ENCODE data around the gene GABRG3.

GABRG3 gene

DNA sequence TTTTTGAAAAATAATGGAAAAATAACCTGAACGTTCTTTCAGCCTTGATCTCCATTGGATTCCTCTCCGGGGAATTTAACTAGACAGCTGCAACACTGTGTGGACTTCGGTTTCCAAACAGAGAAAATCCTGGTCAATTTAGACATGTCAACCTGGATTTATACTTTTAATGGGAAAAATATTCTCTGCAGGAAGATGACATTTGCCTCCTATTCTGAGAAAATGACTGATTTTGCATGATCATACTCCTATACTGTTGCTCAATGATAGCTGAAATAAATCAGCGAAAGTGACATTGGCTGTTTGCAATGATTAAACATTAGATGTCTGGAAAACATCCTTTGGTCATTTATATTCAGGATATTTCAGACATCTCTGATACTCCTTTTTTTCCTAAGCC, 94.8 kb downstream of the GABRG3 start:
- DNase-seq: no peak

DNA sequence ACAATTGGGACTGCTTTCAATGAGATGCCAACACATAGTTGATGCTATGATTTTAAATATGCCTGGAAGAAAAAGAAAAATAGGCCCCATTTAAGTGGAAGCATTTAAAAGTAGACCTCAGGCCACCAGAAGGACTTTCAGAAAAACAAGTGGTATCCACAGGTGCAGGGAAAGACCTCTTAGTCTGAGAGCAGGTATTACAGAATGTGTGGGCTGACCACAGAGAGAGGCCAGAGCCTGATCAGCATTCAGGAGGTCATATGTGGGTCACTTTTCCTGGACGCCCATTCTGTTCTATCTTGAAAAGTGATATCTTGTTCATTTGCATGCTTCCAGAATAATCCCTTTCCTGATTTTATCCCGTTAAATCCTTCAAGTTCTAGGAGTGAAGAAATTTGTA, 95.5 kb downstream of the GABRG3 start:
- no peak for DNase-seq

DNA sequence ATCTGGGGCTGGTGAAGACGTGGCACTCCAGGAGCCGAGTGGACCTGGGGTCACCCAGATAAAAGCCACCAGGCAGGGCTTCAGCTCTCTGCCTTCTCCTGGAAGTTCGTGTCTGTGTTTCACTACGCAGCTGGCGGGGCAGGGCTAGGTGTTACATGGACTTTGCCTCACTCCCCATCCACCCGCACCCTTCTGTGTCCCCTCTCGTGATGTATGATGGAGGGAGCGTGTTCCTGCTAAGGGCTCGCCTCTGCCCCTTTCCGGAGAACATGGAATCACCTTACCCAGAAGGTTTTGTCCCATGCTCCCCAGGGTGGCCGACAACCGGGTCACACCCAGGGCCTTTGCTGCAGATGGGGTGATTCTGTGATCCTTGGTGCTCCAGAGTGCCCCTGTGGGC, 96.2 kb downstream of the GABRG3 start:
- DNase-seq: no peak

DNA sequence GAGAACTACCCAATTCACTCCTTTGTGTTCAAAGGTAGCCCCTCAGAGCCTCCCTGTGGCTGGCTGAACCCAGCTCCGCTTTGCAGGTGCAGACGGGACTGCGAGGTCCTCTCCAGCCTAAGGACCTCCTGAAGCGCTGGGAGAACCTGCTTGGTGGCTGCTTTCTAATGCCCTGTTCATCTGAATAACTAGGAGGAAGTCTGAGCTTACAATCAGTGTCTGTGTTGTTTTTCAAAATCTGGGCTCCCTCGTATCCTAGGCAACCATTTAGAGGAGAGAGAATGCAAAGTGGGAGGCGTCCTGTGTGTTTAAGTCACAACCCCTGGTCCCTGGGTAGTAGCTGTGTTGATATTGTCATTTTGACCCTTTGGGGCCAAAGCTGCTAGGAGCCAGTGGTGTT, 99.9 kb downstream of the GABRG3 start:
- no peak for DNase-seq

DNA sequence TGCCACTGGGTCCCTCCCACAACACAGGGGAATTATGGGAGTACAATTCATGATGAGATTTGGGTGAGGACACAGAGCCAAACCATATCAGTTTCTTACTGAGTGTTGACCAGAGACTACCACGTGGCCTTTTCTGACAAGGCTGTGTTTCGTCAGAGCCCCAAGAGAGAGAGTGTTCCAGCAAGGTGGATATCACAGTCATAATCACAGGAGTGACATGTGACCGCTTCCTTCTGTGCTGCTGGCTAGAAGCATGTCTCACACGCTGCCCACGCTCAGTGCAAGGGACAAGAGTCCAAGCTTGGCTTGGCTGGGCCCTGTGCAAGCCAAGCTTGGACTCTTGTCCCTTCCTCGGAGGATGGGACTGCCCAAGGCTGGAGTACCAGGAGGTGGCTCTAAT, 103.2 kb downstream of the GABRG3 start:
- DNase-seq: no peak

- DNase-seq: no peak
These were observed 106.8 kb downstream of the GABRG3 start for GRCh38 chr15:27077790-27078189.

DNA sequence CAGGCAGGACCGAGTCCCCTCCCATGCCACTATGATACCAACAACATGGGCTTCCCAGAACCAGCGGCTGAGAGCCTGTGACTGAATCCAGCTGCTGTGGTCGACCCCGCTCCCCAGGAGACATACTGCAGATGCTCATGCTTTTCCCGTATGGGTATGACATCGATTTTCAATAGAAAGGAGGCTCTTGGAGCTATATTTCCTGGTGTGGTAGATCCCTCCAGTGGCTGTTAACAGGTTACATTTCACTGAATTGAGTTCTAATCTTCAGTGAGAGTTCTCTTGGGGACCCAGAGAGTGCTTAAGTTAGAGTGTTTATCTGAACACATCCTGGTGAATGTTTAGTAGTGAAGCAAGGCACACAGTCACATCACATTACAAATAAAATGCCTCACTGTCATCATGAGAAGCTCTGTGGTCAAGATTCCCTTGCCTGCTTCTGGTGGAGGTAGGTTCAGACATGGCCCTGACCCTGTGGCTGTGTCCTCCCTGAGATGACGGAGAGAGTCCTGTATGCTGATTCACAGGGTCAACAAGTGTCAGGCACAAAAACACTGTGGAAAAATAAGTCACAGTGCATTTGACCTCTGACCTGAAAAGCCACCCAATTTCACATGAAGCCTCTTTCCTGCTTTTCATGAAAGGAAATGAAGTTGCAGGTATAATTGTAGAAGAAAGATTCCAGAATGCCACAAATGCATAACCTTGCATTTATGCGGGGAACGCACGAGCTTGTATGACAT, 110.9 kb downstream of the GABRG3 start:
- DNase-seq: no peak

DNA sequence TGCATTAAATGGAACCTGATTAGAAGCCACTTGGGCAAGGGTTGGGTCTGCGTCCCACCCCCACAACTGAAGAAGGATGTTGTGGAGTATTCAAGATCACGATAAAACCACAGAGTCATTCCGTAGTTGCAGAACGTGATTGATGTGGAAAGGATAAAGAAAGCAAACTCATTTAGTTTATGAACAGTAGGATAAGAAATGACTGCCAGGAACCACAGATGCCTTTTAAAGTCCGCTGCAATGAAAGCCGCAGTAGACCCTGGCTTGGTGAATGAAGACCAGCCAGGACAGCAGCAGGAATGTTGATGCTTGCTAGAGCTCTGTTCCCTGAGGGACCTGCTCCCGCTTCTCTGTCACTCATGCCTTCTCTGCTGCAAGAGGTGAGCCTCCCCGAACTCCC, 111.5 kb downstream of the GABRG3 start:
- no peak for DNase-seq

DNA sequence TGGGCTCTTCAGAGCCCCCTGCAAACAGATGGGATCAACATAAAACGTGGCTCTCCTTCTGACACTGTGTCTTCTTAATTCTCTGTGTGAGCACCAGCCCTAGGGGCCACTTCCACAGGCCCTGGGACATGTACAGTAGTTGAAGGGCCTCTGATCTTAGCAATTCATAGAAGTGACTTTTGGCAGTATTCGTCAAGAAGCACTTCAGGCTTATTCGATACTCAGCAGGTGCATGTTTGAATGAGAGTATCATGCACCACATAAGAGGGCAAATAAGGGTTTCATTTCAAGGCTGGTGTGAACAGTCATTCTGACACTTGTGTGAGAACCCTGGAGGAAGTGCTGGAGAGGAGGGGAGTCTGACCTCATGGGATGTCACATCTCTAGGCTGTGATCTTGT, 113.9 kb downstream of the GABRG3 start:
- no peak for DNase-seq

DNA sequence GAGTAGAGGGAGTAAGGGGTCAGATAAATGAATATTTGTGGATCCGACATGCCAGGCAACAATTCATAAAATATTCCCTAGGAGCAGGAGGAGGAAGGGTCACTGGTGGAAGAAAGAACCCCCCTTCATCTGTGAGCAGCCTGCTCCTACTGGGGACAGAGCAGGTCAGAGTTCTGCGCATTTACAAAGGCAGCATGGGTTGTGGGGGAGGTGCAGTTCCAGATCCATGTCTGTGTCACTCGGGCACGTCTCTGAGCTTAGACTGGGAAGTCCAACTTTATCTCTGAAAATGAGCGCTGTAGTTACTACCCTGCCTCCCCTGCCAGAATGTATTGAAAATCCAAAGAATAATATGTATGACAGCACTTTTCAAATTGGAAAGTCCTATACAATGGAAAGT, 115.2 kb downstream of the GABRG3 start:
- DNase-seq: no peak

- no peak for DNase-seq
These were observed 115.8 kb downstream of the GABRG3 start for GRCh38 chr15:27086805-27087204.

GRCh38 chr15:27087651-27088583, 116.9 kb downstream of the GABRG3 start:
- DNase-seq: no peak

DNA sequence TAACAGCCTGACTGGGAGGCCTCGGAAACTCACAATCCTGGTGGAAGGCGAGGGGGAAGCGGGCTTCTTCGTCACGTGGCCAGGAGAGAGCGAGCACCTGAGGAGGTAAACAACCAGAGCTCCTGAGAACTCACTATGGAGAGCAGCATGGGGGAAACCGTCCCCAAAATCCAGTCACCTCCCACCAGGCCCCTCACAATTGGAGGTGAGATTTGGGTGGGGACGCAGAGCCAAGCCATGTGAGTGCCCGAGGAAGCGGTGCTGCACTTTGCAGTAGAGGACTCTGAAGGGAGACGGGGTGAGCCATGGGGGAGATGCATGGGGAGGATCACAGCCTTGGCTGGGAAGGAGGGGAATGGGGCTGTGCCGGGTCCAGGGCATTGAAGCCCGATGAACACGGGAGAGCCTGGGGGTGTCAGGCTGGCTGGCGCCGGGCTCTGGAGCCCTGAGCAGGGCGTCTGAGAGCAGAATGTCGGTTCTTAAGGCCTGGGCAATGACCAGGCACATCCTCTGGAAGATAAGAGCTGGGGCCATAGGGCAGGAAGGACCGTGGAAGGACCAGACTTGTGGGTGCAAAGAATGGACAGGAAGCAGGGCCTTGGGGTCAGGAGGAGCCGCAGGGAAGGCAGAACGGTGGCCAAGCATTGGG, 117.7 kb downstream of the GABRG3 start:
- DNase-seq: no peak

DNA sequence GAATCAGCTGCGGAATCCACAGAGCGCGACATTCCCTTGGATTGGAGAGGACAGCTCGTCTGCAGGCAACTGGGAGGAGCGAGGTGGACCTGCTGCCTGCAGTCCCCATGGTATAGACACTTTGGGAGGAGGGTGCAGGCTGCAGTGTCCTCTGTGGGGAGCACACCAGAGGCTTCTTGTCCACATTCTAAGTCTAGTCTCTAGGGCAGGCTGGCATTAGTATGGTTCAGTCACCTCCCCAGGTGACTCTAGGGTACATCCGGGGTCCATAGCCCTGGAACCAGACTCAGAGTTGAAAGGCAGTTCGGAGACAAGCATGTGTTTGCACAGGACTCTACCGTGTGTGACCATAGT, 118.2 kb downstream of the GABRG3 start:
- DNase-seq: no peak

GRCh38 chr15:27089676-27090075, 118.7 kb downstream of the GABRG3 start:
- no peak for DNase-seq

DNA sequence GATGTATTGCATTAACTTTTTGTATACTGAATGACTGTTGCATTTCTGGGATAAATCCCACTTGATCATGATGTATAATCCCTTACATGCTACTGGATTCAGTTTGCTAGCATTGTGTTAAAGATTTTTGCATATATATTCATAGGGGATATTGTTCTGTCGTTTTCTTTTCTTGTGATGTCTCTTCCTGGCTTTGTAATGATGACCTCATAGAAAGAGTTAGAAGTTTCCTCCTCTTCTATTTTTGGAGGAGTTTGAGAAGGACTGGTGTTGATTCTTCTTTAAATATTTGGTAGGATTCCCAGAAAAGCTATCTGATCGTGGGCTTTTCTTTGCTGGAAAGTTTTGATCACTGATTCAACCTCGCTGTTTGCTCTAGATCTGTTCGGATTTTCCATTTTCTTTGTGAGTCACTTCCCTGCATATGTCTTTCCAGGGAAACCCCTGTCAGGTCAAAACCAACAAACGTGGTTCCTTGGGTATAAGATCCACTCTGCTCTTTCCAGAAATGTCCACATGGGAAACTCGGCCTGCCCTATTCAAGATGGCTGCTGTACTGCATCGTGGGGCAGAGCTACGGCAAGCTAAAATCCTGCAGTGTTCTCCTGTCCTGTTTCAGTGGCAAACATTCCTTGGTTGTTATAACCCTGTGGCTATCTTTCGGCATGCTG, 120.4 kb downstream of the GABRG3 start:
- DNase-seq: peak; percentile 73

DNA sequence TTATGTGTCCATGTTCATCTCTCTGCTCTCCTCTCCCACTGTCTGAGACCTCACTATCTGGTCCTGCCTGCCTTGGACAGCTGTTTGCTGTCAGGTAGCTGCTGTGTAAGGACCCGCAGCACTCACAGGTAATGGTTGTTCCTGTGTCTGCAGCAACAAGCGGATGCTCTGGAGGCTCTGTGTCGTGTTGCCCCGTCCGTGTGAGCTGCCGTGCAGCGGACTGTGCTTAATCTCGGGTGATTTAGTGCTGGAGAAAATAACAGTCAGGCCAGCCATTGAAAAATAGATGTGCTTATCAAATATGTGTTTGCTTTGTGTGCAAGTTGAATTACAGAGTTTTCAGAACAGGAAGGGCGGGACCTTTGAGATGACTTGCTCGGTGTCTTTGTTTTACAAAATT, 121.4 kb downstream of the GABRG3 start:
- DNase-seq: no peak

GRCh38 chr15:27094235-27094634, 123.3 kb downstream of the GABRG3 start:
- DNase-seq: peak; percentile 25

- DNase-seq: peak; percentile 44
These were observed 125.1 kb downstream of the GABRG3 start for GRCh38 chr15:27095886-27096624.

DNA sequence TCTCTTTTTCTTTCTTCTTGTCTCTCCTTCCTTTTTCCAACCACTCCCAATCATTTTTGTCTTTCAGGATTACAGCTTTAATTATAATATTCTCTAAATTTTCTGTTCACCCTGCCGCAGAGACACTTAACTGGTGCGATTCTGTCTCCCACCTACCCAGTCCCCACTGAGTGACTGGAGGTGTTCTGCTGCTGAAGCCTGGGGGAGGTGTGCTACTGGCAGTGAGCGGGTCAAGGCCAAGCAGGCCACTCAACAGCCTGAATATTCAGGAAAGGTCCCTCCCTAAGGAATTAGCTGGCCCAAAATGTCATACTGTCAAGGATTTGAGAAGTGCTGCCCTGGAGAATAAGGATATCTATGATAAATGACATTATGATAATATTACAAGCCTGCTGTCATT, 126.5 kb downstream of the GABRG3 start:
- DNase-seq: no peak

DNA sequence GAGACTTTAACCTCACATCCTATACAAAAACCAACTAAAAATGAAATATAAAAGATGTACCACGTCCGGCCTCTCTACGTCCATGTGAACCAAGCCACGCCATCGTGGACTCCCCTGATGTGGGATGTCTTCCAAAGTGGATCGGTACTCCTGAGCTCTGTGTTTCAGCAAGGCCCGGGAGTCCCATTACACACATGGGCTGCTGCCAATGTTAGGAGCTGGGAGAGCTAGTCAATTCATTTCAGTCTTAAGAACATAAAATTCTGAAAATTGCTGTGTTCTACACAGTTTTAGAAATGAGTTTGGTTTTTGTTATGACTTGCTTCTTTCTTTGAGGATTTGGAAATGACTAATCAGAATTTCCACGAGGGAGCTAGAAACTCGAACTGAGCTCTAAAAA, 131.0 kb downstream of the GABRG3 start:
- no peak for DNase-seq

- DNase-seq: no peak
These were observed 140.3 kb downstream of the GABRG3 start for GRCh38 chr15:27111323-27111722.

GRCh38 chr15:27114473-27114872, 143.5 kb downstream of the GABRG3 start:
- DNase-seq: no peak
